GM21423 (cell line): ENCODE data around the gene MC1R.
"Not testable (repeated sequence)": the region's sequence is repeated elsewhere in the genome, so short reads cannot be mapped to it uniquely, and the experiment has no call there.

Experiments used
- ATAC-seq: cut with Tn5 transposase; IDR thresholded peaks from one replicate; pipeline ENCODE4 v1.9.1; 2021; ENCODE audit warnings: mild to moderate bottlenecking, moderate library complexity; ENCODE audit not compliant: unreplicated experiment

MC1R gene

DNA sequence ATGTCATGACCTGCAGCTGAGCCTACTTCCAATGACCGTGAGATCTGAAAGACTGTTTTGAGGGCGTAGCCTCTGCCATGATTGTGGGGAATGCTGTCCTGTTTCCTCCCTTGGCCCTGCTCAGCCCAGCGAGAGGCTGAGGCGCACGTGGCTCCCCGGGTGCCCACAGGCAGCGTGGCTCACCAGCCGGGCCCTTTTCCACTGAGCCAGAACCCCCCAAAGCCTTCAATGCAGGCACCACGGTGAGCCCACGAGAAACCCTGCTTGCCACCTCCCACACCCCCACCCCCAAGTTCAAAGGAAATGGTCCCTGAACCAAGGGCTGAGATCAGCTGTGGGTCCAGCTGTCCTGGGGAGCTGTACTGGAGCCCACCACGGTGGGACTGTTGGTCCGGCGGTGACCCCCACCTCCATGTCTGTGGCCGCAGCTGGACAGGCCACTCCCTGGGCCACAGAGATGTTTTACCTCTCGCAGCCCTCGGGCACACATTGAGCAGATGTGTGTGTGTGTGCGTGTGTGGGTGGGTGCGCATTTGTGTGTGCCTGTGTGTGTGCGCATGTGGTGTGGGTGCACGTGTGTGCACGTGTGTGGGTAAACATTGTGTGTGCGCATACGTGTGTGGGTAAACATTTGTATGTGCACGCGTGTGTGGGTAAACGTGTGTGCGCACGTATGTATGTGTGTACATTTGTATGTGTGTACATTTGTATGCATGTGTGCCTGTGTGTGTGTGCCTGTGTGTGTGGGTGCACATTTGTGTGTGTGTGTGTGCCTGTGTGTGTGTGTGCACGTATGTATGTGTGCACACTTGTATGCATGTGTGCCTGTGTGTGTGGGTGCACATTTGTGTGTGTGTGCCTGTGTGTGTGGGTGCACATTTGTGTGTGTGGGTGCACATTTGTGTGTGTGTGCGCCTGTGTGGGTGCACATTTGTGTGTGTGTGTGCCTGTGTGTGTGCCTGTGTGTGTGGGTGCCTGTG is 5.0 kb upstream of the MC1R start:
- ATAC-seq: no peak

DNA sequence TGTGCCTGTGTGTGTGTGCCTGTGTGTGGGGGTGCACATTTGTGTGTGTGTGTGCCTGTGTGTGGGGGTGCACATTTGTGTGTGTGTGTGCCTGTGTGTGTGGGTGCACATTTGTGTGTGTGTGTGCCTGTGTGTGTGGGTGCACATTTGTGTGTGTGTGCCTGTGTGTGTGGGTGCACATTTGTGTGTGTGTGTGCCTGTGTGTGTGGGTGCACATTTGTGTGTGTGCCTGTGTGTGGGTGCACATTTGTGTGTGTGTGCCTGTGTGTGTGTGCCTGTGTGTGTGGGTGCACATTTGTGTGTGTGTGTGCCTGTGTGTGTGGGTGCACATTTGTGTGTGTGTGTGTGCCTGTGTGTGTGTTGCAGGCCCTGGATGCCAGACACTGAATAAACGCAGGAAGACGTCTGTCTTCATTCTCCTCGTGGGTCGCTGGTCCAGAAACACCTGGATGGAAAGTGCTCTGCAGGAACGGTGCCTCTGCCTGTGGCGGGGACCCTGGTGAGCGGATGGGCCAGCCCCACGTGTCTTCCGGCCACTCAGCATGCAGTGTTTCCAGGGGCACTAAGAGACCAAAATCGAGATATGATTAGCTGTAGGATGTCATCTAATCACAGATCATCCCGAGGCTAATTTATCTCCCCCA is 3.9 kb upstream of the MC1R start:
- not testable (repeated sequence) for ATAC-seq

DNA sequence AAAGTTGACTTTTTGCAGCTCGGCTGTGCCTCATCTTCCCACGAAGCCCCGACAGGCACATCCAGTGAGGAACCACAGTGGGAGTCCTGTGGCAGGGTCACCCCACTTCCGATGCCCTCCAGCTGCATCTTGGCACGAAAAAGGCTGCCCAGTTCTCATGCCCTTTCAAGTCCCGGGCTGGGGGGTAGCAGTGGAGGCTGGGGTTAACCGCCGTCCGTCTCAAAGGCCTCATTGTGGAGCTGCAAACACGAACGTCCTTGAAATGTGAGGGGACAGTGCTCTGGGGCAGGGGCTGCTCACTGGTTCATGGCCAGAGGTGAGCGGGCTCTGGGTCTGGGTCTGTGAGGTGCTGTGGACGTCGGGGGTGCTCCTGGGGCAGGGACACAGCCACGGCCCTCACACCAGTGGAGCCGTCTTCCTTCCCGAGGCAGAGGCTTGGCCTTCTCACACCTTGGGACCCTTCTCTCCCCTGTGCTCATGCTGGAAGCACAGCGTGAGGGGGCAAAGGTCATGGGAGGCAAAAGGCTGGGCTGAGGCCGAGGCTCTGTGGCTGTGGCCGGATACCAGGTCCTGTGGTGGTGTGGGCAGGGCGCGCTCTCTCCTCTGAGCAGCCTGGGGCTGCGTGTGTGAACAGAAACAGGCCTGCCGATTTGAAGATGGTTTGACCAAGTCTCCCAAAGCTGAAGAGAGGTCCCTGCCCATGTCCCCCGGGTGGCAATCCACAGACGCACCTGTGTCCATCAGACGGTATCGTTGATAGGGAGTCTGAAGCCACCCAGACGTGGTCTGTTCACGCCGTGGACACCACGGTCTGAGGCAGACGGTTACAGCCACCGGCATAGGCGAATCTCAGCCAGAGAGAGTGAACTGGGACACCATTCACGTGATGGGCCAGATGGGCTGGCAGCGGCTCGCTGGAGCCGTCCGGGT is 3.1 kb upstream of the MC1R start:
- ATAC-seq: no peak

- ATAC-seq: peak; percentile 77
Measured at GRCh38 chr16:89917773-89918452, 749 bp upstream of the MC1R start.

- no peak for ATAC-seq
Measured at GRCh38 chr16:89919535-89920406, 1.1 kb downstream of the MC1R start.

DNA sequence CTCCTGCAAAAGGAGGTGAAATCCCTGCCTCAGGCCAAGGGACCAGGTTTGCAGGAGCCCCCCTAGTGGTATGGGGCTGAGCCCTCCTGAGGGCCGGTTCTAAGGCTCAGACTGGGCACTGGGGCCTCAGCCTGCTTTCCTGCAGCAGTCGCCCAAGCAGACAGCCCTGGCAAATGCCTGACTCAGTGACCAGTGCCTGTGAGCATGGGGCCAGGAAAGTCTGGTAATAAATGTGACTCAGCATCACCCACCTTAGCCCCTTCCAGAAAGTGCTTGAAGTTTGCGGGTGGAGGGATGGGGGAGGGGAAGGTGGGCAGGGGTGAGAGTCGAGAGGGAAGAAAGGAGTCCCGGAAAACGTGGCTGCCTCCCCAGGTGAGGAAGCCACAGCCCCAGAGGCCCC is 2.1 kb downstream of the MC1R start:
- no peak for ATAC-seq

- no peak for ATAC-seq
Measured at GRCh38 chr16:89921131-89921701, 2.6 kb downstream of the MC1R start.

- no peak for ATAC-seq
Measured at GRCh38 chr16:89921702-89922476, 3.2 kb downstream of the MC1R start.

GRCh38 chr16:89922477-89922883 is 3.8 kb downstream of the MC1R start:
- ATAC-seq: no peak

DNA sequence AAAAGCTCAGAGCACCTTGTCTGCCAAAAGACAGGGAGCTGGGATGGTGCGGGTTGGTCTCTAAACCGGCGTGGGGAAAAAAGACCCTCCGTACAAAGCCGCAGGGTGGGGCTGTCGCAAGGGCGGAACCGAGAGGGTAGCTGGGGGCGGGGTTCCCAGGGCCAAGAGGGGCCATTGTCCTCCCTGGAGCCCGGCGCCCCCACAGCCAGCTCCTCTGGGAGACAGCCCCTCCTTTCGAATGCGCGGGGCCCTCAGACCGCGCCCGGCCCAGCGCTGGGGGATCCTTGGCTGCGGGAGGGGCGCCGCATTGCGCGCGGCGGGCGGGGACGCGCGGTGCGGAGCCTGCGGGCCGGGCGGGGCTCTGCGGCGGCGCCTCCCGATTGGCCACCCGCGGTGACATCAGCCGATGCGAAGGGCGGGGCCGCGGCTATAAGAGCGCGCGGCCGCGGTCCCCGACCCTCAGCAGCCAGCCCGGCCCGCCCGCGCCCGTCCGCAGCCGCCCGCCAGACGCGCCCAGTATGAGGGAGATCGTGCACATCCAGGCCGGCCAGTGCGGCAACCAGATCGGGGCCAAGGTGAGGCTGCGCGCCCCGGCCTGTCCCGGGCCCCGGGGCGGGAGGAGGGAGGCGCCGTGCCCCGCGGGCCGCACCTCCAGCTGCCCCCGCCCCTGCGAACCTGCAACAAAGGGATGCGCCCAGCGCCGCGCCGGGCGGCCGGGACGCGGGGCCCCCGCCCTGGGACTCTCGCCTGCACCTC is 4.4 kb downstream of the MC1R start, which contains the start of gene TUBB3:
Gene TUBB3 (plus strand): TSS at position 459 of the 756 bp plus-strand sequence. CDS start 60 bp downstream, at position 519.
- ATAC-seq: no peak

- no peak for ATAC-seq
Measured at GRCh38 chr16:89923640-89924296, 5.1 kb downstream of the MC1R start.

GRCh38 chr16:89924297-89924924 is 5.7 kb downstream of the MC1R start:
- no peak for ATAC-seq

DNA sequence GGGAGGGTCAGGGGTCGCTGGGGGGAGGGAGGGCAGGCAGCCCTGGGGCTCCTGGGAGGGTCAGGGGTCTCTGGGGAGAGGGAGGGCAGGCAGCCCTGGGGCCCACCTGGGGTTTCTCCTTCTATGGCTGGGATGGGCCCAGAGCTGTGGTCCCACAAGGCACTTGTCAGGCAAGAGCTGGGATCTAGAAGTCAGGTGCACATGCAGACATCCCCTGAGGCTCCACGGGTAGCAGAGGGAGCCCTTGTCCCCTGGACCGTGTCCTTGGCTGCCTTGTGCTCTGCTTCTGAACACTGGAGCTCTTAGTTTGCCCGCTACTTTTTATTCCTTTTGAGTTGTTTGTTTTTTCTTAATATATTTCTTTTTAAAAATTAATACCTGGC is 6.3 kb downstream of the MC1R start:
- no peak for ATAC-seq

- no peak for ATAC-seq
Measured at GRCh38 chr16:89925596-89926079, 7.0 kb downstream of the MC1R start.

- no peak for ATAC-seq
Measured at GRCh38 chr16:89931305-89931896, 12.7 kb downstream of the MC1R start.

- no peak for ATAC-seq
Measured at GRCh38 chr16:89931964-89932363, 13.3 kb downstream of the MC1R start.
